ENCODE measurements around the gene PTGDS.

GRCh38 chr9:136950656-136951276 lies 26.5 kb upstream of the PTGDS start:
- TF ChIP-seq CTCF (IDR thresholded peaks at IDR 0.05), result no peak
- TF ChIP-seq POLR2A (IDR thresholded peaks at IDR 0.05), result no peak

Measured in breast epithelium (tissue), 3 donors.